SK-N-MC (cell line): ENCODE data around the gene GRK2.
"Not testable (repeated sequence)": the region's sequence is repeated elsewhere in the genome, so short reads cannot be mapped to it uniquely, and the experiment has no call there.

Experiments used
- DNase-seq: peaks from one replicate; pipeline ENCODE4 v3.0.0-alpha.2; 2011; ENCODE audit warnings: low read depth, low spot score
- H3K27ac ChIP-seq: fragments of 200-600 bp; sonication (generic); 2 replicates; pipeline ENCODE4 v1.5.1; 2016; ENCODE audit warnings: mixed run types
- H3K36me3 ChIP-seq: fragments of 200-600 bp; sonication (generic); 2 replicates; pipeline ENCODE4 v1.6.1; 2017; ENCODE audit warnings: antibody characterized with exemption, low read length, mixed read lengths; ENCODE audit not compliant: insufficient read depth
- H3K4me3 ChIP-seq: fragments of 200-600 bp; sonication (generic); 2 replicates; pipeline ENCODE4 v1.5.1; 2016
- H3K9ac ChIP-seq: fragments of 200-600 bp; sonication (generic); 2 replicates; pipeline ENCODE4 v1.8.0; 2017; ENCODE audit warnings: mixed run types, mixed read lengths; ENCODE audit not compliant: insufficient read length
- H3K9me3 ChIP-seq: fragments of 200-600 bp; sonication (generic); 2 replicates; pipeline ENCODE4 v1.6.1; 2017; ENCODE audit warnings: low read depth, mild to moderate bottlenecking, antibody characterized with exemption, low read length, moderate library complexity, mixed read lengths
- EZH2 ChIP-seq: fragments of 200-600 bp; sonication (generic); IDR thresholded peaks from one replicate; pipeline ENCODE4 v1.6.1; 2017; ENCODE audit warnings: antibody characterized with exemption
- FOXP2 ChIP-seq: optimal IDR thresholded peaks from 2 replicates; pipeline ENCODE3; 2011; ENCODE audit warnings: mild to moderate bottlenecking, moderate library complexity; ENCODE audit not compliant: insufficient read depth; ENCODE audit errors: extremely low read length, control extremely low read depth
- POLR2AphosphoS5 ChIP-seq: IDR thresholded peaks from 2 replicates; pipeline ENCODE4 v1.6.1; 2012; ENCODE audit warnings: mild to moderate bottlenecking, low read depth, low read length, borderline replicate concordance

Gene GRK2

DNA sequence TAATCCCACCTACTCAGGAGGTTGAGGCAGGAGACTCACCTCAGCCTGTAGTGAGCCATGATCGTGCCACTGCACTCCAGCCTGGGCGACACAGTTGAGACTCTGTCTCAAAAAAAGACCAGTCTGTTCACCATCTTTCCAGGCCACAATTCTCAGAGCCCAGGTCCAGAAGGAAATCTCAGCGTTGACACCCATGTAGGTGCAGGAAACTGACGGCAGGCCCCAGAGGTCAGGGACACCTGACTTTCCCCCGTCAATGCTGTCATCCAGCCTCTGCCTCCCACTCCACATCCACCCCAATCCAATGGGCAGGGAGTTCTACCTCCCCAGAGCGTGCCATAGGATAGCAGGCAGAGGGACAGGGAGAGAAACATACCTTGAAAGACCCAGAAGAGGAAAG lies 5.9 kb upstream of the GRK2 start:
- Histone ChIP-seq H3K36me3 (peaks cover 15% of the 10 kb centered on the region), H3K27ac (no peak overlapping the region), H3K4me3 (no peak overlapping the region), H3K9me3 (no peaks in the 10 kb centered on the region), H3K9ac (no peak overlapping the region)
- TF ChIP-seq FOXP2 (no peak), POLR2AphosphoS5 (no peak), EZH2 (no peak)
- DNase-seq = no peak

DNA sequence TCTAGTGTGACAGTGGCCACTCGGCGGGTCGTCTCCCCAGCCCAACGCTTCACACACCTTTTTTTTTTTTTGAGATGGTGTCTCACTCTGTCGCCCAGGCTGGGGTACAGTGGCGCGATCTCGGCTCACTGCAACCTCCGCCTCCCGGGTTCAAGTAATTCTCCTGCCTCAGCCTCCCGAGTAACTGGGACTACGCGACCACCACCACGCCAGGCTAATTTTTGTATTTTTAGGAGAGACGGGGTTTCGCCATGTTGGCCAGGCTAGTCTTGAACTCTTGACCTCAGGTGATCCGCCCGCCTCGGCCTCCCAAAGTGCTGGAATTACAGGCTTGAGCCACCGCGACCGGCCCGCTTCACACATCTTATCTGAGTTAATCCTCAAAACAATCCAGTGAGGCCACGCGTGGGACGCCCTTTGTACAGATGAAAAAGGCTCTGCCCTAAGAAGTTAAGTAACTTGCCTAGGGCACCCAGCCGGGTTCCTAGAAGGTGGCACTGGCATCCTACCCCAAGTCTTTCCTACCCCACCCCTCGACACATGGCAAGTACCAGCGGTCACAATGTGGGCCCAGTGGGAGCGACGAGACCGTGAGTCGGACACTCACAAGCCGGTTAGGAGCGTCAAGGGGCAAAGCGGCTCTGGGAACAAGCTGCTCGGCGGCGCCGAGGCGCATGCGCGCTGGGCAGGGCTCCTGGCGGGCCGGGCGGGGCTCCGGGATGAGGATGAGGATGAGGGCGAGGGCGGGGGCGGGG lies 5.2 kb upstream of the GRK2 start:
- DNase-seq, H3K36me3 ChIP-seq, H3K9ac ChIP-seq, H3K9me3 ChIP-seq, H3K27ac ChIP-seq: not testable (repeated sequence)
- H3K4me3 ChIP-seq = peak overlapping the region; percentile 71
- TF ChIP-seq POLR2AphosphoS5 = peak; percentile 42; the same call in 1 of the 2 replicates

DNA sequence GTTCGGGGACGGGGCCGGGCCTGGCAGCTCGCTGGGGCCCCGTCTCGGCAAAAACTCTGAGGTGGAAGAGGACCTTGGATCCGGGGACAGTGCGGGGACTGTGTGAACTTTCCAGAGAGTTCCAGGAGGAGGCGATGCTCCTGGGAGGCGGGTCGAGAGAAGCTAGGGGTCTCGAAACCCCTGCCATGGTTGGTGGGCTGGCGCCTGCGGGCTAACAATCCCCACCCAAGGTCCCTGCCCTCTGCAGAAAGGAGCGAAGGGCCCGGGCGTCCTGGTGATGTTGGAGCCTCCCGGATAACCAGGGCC lies 4.7 kb upstream of the GRK2 start:
- Histone ChIP-seq H3K9ac (no peak overlapping the region), H3K27ac (no peak overlapping the region), H3K4me3 (peak overlapping the region; percentile 71), H3K9me3 (no peaks in the 10 kb centered on the region), H3K36me3 (peaks cover 5% of the 10 kb centered on the region; the same call in 1 of the 2 replicates)
- DNase-seq = no peak
- TF ChIP-seq POLR2AphosphoS5 = no peak
- TF ChIP-seq EZH2 = no peak
- no peak for TF ChIP-seq FOXP2

DNA sequence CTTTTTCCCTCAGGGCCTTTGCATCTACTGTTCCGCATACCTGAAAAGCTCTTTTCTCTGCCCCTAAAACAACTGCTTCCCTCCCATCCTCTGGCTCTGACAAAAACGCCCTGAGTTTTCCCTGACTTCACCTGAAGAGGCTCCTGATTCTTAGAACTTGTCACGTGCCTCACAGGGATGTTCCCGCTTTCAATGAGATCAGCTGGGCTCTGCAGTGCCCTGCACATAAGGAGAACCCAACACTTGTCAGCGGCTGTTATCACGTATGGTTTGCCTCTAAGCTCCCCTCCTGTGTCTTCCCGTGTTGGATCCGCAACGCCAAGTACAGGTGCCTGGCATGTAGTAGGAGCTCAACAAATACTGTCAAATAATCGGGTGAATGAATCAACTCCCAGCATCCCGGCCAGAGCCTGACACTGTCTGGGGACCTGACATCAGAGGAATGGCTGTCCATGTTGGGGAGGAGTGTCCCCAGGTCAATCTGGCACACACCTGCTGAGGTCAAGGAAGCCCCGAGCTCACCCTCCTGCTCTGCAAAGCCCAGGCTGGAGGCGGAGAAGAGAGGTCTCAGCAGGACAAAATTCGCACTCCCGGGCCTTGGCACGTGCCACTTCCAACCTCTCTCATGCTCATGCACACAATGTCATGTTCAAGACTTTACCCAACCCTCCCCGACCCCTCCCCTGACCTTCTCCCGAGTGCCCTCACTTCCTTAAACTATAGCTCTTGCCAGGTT lies 4.2 kb upstream of the GRK2 start:
- TF ChIP-seq EZH2 (no peak), FOXP2 (no peak), POLR2AphosphoS5 (no peak)
- DNase-seq = no peak
- Histone ChIP-seq H3K36me3 (no peaks in the 10 kb centered on the region), H3K9me3 (no peaks in the 10 kb centered on the region), H3K9ac (no peak overlapping the region), H3K27ac (no peak overlapping the region), H3K4me3 (peak overlapping the region; percentile 71; the same call in 1 of the 2 replicates)

DNA sequence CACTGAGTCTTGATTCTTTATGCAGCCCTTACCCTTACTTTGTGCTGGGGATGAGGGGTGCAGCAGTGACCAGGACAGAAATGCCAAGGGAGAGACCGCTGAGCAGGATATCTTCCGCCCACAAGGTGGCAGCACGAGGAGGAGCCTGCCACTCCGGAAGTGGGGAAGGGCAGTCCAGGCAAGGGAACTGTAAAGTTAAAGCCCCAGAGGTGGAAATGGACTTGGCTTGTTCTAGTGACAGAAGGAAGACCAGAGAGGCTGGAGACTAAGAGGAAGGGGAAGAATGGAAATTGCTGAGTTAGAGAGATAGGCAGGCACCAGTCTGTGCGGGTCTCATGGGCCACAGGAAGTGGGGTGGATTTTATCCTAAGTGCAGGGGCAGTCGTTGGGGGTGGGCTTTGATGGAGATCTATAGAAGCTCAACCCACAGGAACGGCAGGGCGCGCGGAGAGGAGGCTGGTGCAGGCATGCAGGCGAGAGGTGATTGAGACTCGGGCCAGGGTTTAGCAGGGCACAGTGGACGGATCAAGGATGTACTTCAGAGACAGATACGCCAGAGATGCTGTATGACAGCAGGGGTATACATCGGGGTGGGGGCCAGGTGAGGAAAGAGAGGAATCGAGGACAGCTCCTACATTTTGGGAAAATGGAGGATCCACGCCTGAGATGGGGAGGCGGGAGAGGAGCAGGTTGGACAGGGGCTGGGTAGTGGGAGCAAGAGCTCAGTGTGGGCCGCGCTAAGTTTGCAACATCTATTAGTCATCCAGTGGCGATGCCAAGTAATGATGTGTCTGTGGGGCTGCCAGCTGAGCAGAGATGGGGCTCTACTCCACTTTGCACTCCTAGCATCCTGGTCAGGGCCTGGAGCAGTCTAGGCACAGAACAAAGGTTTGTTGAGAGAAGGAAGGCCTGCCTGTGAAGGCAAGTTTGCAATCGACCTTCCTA lies 3.3 kb upstream of the GRK2 start:
- H3K27ac ChIP-seq = no peak overlapping the region
- H3K9me3 ChIP-seq = no peaks in the 10 kb centered on the region
- peaks cover 3% of the 10 kb centered on the region; the same call in 1 of the 2 replicates for H3K36me3 ChIP-seq
- no peak overlapping the region for H3K9ac ChIP-seq
- no peak for TF ChIP-seq EZH2
- no peak; the same call in 1 of the 2 replicates for TF ChIP-seq POLR2AphosphoS5
- no peak for TF ChIP-seq FOXP2
- H3K4me3 ChIP-seq = no peak overlapping the region
- DNase-seq = no peak

DNA sequence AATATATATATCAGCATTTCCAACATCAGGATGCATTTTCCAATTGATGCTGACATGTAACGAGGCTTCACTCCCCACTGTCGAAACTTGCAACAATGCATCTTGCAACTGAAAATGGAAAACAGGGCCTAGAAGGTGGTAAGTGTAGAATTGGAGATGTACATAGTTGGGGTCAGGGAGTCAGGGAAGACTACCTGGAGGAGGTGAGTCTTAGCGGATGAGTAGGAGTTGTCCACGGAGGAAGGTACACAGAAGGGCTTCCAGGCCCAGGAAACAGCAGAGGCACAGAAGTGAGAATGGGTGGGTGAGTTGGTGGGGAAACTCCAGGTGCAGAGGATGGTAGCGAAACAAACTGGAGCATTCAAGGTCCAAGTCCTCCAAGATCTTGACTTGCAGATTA lies 2.0 kb upstream of the GRK2 start:
- no peak overlapping the region for H3K27ac ChIP-seq
- H3K9me3 ChIP-seq = no peaks in the 10 kb centered on the region
- no peak overlapping the region for H3K4me3 ChIP-seq
- no peak for DNase-seq
- H3K9ac ChIP-seq = no peak overlapping the region
- peaks cover 5% of the 10 kb centered on the region; the same call in 1 of the 2 replicates for H3K36me3 ChIP-seq
- TF ChIP-seq POLR2AphosphoS5 (no peak), EZH2 (no peak), FOXP2 (no peak)

DNA sequence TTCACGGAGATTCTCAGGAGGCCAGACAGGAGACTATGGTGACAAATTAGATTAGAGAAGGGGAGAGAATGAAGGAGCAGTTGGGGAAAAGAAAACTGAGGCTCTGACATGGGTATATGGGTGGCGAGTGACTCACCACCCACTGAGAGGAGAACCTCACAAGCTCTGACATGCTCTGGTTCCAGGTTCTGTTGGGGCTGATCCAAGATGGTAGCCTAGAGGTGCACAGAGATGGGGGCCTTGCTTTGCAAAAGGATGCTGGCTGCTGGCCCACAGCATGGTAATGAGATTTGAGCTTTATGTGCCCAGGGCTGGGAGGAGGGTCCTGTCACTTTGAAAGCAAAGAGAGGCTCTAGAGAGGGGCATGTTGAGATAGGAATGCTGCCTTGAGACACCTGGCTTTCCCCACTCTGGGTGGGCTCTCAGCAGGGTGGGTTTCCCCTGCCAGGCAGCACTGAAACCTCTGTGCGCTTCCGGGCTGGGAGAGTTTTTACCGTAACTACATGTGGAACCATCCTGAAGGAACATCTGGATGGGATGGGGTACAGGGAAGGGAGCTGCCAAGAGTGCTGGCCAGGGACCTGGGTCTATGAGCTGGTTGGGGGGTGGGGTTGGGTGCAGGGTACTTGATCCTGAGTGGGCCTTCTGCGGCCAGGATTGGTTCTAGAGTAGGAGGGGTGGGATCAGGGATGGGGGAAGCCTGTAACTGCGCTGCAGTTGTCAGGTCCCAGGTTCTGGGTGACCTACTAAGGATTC lies 1.2 kb upstream of the GRK2 start:
- no peak for TF ChIP-seq EZH2
- TF ChIP-seq FOXP2 = no peak
- no peak for TF ChIP-seq POLR2AphosphoS5
- no peaks in the 10 kb centered on the region for H3K9me3 ChIP-seq
- no peak overlapping the region for H3K4me3 ChIP-seq
- DNase-seq = no peak
- H3K36me3 ChIP-seq = peaks cover 5% of the 10 kb centered on the region; the same call in 1 of the 2 replicates
- H3K9ac ChIP-seq = no peak overlapping the region
- H3K27ac ChIP-seq = no peak overlapping the region
